NCI-H1417 treated with DMSO at 0.1 percent for 48 hours (cell line): ENCODE results near the gene NALCN.

Experiments used
- DNase-seq: peaks from one replicate; lab custom pipeline; 2025; lab: John Stamatoyannopoulos, UW

The NALCN gene

DNA sequence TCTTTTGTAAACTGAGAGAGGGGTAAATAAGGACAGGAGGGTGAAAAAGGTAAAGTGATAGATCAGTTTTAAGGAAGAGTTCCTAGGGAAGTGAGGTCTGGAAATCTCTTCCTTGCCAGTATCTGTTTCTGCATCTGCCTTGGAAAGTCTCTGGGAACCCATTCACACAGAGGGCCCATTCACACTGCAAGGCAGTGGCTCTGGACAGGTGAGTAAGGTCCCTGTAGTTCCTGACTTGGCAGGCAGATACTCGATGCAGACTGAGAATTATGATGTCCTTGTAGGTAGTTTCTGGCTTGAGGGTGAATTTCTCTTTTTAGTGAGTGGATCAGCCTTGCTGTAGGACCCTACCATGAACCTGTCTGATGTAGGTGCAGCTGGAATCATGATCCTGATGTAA, 293.3 kb downstream of the NALCN start:
- DNase-seq, result no peak

DNA sequence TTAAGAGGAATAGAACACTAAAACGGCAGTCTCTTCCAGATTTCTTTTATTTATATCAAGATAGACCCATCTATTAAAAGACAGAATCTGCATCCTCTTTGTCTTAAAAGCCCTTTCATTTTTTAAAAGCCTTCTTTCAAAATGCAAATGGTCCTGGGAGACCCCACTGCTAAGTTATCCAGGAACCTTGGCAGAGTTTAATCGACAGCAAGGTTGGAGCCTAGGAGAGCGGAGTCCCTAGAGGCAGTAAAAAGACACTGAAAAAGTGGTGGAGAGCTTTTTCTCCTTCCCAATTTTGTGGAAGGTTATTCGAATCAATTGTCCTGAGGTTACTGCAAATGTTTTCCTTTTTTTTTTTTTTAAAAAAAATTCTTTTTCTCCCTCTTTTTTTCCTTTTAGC, 294.7 kb downstream of the NALCN start:
- no peak for DNase-seq

DNA sequence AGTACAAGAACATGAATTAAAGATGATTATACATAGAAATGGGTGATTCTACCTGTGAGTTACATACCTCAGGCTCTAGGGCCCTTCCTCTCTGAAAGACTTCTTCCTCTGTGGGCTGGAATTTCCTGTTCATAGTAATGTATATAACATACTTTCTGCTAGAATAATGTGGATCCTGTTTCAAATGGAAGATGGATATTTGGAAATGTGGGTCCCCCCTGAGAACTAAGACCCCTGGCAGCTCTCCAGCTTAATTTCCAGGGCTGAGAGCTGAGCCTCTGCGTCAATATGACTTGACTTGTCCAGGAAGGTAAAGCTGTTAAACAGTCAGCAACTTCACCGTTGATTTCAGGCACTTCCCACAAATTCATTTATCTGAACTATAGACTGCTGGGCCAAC, 296.3 kb downstream of the NALCN start:
- DNase-seq, result no peak

DNA sequence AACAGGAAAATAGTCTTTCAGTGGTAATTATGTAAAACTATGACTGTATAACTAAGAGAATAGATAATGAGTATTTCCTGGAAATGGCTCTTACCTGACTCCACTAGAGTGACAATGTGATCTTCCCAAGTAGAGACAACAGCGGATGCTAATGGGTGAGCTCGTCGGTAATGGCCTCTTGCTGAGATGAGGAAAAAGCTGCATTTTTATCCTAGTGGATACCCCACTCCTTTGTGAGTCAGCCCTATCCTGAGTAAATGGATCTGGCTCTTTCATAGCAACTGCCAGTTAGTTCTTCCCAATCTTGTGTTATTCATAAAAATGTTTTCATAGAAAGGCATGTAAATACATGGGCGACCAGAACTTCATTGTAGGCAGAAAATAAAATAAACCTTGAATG, 299.5 kb downstream of the NALCN start:
- DNase-seq, result no peak

DNA sequence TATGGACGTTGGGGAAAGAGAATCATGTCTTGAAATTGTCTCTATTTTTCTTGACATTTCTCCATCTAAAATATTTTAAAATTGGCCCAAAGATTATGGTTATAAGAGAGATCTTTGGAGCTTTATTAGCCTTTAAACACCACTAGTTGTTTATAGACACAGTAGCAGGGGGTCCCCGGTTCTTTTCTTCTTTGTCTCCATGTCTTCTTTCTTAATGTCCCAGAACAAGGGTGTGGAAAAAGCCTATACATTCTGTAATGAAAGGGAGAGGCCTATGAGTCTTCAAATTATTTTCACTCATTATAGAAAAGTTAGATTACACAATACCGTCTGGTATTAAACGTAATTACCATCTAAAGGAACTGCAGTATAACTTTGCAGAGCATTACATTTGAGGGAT, 300.0 kb downstream of the NALCN start:
- DNase-seq, result no peak

DNA sequence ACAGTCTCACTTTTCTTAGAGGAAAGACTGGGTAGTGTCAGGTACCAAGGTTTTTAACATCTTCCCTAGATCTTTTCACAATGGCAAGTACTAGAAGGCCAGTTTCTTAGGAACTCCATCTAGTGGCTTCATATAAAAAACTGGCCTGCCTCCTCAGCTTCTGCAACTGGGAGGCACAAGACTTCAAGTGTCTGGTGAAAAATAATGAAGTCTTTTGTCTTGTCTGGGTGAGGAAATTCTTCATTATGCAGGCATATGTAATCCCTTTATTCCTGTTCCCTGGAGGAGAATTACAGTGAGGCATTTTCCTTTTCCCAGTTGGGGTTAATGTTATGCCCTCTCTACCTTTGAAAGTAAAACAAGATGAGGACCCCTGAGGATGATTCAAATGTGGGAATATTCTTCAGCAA, 300.5 kb downstream of the NALCN start:
- no peak for DNase-seq

DNA sequence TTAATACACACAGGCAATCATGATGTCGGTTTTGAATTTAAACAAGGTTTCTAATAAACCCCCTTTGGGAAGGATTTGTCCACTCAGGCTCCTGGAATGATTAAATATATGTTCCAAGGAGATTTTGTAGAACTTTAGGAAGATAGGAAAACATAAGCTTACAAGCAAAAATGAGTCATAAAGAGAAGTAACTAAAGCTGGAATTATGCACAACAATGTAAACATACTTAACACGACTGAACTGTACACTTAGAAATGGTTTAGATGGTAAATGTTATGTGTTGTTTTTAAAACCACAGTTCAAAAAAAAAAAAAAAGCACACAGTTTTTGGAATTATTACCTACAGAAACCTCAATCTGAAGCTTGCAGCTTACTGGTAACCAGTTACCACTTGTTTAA, 304.4 kb downstream of the NALCN start:
- DNase-seq, result no peak

DNA sequence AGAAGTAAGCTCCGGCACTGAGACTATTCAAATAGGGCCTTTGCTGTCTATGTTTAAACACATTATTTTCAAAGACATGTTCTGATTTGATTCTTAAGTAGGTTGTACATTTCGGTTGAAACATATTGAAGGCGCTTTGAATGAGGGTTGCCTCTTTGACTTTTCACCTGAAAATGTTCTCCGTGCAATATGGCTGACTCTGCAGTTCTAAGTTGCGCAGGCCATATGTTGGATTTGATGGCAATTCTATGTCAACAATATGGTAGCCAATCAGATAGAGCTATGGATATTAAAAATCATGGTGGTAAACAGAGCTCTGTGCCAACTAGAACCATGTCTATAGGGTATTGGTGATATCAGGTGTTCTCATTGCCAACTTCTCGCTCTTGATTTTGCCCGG, 307.3 kb downstream of the NALCN start:
- no peak for DNase-seq

DNA sequence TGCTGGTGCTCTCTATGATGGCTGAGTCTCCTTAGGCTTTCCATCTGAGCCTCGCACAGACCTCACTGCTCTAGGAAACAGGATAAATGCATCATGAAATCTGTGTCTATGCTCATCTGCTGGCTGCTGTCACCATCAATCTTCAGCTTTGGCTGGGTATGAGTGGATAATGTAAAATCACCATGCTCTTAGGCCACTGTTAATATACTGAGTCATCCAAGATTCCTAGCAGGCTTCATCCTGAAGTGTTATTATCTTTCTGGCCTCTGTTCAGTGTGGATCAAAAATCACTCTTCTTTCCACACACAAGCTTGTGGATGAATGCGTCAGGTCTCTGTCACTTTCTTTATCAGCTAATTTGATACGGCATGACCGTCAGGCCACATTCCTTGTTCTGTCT, 317.4 kb downstream of the NALCN start:
- no peak for DNase-seq

DNA sequence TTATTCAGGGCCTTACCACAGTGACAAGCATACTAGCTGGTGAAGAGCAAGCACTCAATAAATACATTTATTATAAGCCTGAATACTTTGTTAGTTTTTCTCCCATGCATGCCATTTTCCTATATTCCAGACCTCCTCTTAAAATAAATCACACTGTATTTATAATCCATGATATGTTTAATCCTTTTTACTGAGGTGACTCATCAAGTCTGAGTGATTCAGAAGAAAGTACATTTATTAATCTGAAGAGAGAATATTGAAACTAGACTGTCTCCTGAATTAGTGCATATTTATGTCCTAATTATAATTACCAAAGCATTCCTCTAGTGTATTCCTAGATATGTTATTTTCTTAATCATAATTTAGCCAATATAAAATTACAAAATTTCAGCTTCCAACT, 323.3 kb downstream of the NALCN start:
- no peak for DNase-seq

DNA sequence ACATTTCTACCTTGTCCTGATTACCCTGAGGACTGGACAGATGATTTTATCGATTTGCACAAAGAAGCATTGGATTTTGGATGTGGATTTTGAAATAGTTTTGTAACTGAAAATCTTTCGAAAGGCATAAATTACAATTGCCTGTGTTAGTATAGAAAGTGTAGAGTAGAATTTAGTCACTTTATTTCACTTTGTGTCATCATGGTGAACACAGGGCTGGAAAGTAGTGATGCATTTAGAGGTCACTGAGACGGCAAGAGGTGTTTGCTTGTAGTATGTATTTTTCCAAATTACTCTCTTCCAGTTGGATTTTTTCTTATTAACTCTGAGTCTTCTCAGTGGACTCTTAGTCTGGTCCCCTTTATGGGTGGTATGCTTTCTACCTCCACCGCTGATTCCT, 326.0 kb downstream of the NALCN start:
- DNase-seq, result no peak

DNA sequence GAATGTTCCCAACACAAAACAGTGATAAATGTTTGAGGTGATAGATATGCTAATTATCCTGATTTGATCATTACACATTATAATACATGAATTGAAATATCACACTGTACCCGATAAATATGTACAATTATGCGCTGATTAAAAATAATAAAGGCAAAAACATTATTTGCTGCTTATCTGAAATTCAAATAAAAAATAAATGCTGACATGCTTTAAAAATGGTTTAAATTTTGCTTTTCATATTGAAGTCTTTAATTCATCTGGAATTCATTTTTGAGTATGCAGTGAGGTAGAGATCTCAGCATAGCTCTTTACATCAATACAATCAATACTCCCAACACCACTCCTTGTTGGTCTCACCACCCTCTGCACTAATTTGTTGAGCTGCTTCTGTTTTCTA, 330.8 kb downstream of the NALCN start:
- no peak for DNase-seq

DNA sequence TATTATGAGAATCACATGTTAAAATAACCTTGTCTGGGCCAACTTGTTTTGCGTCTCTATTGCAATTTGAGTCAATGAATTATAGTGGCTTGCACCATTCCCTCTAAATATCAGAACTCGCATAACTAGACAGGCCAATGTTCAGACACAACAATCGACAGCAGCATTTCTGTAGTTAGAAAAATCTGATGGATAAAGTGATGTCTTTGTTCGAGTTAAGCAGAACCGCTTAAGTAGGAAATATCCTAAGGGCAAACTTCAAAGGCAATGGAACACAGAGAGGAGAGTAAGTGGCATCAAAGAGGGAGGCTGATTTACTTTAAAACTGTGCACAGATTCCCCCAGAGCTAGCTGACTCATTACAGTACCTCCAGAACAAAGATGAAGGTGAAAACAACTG, 333.9 kb downstream of the NALCN start:
- no peak for DNase-seq

DNA sequence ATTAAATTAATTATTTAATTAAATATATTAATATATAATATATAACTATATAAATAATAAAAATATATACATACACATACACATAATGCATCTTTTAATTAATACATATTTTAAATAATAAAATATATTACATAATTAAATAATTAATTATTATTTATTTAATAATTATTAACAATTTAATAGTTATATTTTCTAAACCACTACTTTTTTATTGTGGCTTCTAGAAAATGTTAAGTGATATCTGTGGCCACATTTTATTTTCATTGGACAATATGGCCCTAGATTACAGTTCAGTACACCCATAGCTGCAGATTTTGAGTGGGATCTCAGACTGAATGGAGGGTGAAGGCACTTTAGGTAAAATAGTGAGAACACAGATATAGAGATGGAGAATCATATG, 335.7 kb downstream of the NALCN start:
- no peak for DNase-seq

DNA sequence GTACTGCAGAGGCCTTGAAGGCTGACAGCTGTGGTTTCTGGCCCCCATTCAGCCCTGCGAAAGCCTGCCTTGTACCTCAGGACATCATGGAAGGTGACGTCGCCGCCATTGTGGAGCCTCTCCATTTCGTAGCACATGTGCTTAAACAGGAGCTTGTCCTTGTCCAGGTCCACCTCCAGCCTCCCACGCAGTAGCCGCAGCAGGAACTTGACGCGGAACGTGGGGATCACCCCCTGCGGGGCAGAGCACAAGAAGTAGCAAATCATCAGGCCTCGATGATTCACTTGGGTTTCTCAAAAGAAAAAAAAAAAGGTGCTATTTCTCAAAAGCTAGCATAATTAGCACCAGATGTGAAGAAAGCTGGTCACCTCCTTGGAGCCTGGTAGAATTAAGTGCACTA, 351.0 kb downstream of the NALCN start:
- no peak for DNase-seq

DNA sequence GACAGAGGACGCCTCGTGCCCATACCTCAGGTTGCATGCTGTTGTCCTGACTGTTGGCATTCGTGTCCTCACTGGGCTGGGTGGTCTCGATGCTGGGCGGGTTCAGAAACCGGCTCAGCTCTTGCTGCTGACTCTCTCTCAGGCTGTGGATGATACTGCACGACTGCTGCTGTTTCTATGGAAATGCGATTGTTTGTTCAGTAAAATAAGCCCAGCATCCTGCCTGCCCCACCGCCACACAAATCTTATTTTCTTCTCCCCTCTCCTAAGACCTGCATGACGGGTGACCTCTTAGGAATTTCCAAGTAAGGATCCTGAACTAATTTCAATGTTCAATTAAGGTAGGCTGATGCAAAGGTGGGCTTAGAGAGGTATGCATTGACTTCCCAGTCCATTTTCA, 356.5 kb downstream of the NALCN start:
- no peak for DNase-seq

DNA sequence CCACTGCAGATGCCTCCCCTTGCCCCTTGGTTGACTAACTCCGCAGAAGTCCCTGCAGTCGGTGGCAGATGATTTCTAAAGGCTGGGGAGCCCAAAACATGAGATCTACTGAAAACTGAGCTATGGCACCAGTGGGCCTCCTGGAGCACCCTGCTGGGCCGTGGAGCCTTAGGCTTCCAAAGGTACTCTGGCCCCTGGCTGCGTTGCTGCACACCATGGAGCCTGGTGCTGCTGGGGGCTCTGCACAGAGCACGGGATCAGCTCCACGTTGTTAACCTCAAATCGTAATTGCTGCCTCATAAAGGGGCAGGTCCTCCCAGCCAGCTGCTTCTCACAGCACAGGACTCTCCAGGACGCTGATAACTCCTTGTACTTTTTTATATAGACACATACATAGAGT, 357.5 kb downstream of the NALCN start:
- no peak for DNase-seq

DNA sequence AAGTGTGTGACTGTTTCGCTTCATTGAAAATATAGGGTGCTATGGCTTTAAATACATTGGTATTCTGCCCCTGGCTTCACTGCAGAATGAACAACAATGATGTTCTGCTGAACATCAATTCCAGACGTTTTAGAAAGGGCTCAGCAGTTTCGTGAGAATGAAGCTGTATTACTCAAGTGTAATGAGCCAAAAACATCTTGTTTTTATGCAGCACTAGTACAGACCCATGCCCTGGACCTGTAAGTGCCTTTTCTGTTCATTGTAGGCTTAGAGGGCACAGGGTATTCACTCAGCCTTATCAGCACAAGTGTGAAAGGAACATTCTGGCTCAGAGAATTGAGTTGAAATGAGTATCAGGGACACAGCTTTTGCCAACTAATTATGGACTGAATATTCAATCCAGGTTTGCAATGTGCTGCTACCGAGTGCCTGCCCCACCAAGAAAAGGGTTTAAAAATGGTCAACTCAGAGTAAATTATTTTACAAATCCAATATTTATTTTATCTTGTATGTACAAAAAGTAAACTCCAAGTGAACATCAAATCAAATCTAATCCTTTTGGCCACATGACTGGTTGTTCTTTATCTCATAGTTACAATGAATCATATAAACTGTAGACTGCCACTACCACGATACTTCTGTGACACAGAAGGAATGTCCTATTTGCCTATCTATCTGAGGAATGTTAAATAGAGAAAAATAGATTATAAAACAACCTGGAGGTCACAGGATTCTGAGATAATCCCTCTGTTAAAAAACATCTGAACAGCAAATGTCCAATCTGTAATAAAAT, 362.8 kb downstream of the NALCN start:
- no peak for DNase-seq

DNA sequence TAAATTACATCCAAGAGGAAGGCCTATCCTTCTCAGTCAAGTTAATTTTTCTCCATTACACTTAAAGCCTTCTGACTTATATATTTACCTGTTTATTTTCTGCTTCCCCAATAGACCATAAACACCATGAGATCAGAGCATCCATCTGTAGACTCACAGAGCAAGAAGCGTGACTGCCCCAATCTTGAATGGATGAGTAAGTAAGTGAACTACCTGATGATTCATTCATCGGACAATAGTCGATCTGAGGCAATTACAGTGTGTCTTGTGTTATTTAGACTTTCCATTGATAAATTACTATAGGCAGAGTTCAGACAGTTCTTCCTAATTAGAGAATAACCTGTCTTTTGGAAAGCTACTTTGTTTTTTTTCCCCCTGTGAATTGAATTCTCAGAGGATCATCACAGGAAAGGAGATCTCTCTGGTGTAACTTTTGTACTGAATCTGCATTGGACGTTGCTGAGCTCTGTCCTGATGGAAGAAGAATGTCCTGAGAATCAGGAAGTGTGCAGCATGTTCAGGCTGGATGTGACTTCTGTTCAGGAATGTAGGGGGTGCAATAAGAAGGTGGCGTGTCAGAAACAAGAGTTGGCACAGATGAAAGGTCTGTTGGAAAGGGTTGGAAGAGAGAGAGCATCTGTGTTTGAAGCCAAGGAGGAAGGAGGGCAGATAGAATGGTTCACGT, 367.0 kb downstream of the NALCN start:
- DNase-seq, result no peak

DNA sequence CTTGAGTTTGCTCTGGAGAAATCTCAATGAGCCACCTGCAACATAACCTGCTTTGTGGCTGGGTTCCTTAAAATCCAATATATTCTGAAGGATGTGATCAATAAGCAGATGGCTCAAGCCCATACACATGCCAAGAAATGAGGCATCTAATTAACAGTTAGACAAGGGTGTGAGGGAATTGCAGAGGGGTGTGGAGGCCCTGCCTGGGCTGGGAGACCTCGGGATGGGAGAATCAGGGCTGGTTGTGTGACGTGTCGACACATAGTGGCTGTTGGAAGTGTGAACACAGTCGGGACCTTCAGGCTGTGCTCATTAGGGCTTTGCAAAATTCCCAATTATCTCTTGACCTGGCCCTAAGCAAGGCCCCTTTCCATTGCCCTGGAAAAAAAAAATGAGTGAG, 379.8 kb downstream of the NALCN start:
- no peak for DNase-seq

DNA sequence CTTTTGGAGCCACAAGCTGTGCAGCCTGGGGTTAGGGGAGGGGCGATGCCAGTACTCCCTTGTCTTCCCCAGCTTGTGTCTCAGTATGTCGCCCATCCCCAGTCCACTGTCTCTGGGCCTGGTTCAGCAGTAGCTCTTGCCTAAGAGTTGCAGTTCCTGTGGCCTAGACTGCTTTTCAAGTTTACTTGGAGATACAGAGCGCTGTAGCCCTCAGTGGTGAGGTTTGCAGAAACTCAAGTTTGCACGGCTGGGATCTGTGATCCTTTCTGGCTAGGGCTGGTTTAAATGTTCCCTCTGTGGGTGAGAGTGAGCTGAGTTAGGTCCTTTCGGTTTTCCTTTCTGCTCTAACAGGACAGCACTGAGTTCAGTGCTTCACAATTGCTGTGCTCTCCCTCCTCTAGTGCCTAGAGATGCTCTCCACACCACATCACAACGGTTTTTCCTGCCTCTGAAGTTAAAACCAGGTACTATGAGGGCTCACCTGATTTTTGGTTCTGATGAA, 381.1 kb downstream of the NALCN start:
- DNase-seq, result no peak

DNA sequence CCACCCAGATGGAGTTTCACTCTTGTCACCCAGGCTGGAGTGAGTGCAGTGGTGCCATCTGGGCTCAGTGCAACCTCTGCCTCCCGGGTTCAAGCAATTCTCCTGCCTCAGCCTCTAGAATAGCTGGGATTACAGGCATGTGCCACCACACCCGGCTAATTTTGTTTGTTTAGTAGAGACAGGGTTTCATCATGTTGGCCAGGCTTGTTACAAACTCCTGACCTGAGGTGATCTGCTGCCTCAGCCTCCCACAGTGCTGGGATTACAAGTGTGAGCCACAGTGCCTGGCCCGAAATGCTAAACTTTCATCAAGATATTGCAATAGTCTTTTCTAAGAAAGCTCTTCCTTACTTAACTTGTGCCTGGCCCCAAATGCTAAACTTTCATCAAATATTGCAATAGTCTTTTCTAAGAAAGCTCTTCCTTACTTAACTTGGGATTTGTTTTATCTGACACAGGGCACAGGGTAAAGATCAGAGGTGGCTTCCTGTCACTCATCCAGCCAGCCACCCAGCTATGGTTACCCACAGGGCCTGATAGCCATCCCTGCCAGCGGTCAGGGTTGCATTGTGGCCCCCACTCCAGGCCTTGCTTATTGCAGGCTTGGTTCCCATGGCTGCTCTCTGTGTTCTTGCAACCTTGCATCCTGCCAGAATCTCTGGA, 389.4 kb downstream of the NALCN start:
- DNase-seq, result no peak

DNA sequence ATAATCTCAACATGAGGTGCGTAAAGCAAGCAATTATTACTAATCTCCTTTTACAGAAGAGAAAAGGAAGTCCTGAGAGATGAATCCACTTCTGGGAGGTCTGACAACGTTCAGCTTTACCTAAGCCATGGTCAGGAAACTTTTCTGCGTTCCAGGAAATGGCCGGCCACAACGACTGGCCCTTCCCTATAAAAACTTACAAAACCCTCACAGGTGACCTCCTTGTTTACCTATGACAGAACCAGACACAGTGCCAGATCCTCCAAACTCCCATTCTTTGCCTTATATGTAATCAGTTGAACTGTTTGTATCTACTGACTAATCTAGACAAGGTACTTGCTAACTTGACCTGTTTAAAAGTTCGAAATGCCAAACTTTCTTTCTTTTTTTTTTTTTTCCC, 390.0 kb downstream of the NALCN start:
- no peak for DNase-seq
